ENCODE measurements around the gene DPH5.

DNA sequence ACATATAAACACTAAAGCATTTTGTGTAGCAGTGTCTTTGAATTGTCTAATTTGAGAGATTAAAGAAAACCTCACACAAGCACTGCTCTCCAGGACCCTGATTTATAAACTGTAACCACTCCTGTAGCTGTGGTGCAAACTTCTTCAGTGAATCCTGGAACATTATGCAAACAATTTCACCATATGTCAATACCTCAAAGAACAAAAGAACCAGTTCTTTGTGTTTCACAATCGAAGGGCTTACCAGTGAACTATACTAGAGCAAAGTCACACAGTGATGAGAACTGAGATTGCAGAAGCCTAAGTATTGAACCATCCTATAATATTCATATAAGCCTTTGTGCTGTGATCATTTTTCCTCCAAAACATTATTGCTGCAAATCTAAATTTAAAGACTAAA, 21.5 kb downstream of the DPH5 start:
- TF ChIP-seq CTCF (IDR thresholded peaks at IDR 0.05) (no peak), POLR2A (IDR thresholded peaks at IDR 0.05) (no peak)
